Measurements from ENCODE around the gene ST3GAL4. TPM values are rescaled to one million over a fixed set of nuclear protein-coding genes. Genes with fewer than 3 reads are reported as not detected.

ST3GAL4 gene
- total and polyA plus RNA-seq, 8 donors, result 9.9 to 31.0 (median 15.7) TPM; not detected in 1

- TF ChIP-seq EP300 (IDR thresholded peaks at IDR 0.05), result no peak
- no peak for TF ChIP-seq CTCF (IDR thresholded peaks at IDR 0.05)
- no peak for TF ChIP-seq POLR2A (IDR thresholded peaks at IDR 0.05)
- TF ChIP-seq POLR2AphosphoS5 (IDR thresholded peaks at IDR 0.05), result no peak
- no peak for DNase-seq
- Histone ChIP-seq H3K27me3 (no peaks in the 10 kb centered on the region), H3K4me3 (no peak overlapping the region), H3K9me3 (peaks cover 0 to 10% (median 0%) of the 10 kb centered on the region in 4 donors), H3K27ac (no peak overlapping the region), H3K4me1 (peaks cover 0 to 19% (median 9%) of the 10 kb centered on the region in 4 donors), H3K36me3 (no peaks in the 10 kb centered on the region)
- WGBS, 5 donors, result 83 to 100% (median 87%) methylated on average over 4 of the region's 4 CpGs
- intact Hi-C loops (cut with DNase I; ENCODE audit: low total_unique reads), result no loop called here
These were observed 41.5 kb downstream of the ST3GAL4 start for GRCh38 chr11:126396965-126397364.

GRCh38 chr11:126398296-126398695, 42.8 kb downstream of the ST3GAL4 start:
- DNase-seq, result no peak
- intact Hi-C loops (cut with DNase I; ENCODE audit: low total_unique reads), result no loop called here

GRCh38 chr11:126398721-126399120, 43.2 kb downstream of the ST3GAL4 start:
- intact Hi-C loops (cut with DNase I; ENCODE audit: low total_unique reads), result no loop called here
- Histone ChIP-seq H3K27me3 (no peaks in the 10 kb centered on the region), H3K27ac (no peak overlapping the region), H3K9me3 (peaks cover 0 to 10% (median 0%) of the 10 kb centered on the region in 4 donors), H3K4me3 (no peak overlapping the region), H3K4me1 (peaks cover 0 to 11% (median 7%) of the 10 kb centered on the region in 4 donors), H3K36me3 (no peaks in the 10 kb centered on the region)
- whole genome bisulfite sequencing, 5 donors, result 82 to 100% (median 89%) methylated on average over 1 of the region's 1 CpG
- TF ChIP-seq EP300 (IDR thresholded peaks at IDR 0.05), result no peak
- TF ChIP-seq POLR2AphosphoS5 (IDR thresholded peaks at IDR 0.05), result no peak
- no peak for TF ChIP-seq POLR2A (IDR thresholded peaks at IDR 0.05)
- TF ChIP-seq CTCF (IDR thresholded peaks at IDR 0.05), result no peak
- no peak for DNase-seq

More at GRCh38 chr11:126398296-126398695, 42.8 kb downstream of the ST3GAL4 start:
- no peak overlapping the region for H3K4me3 ChIP-seq
- H3K27me3 ChIP-seq, result no peaks in the 10 kb centered on the region
- H3K9me3 ChIP-seq, result peaks cover 0 to 10% (median 0%) of the 10 kb centered on the region in 4 donors
- 95 to 100% (median 97%) methylated on average over 4 of the region's 4 CpGs for WGBS, 5 donors
- peaks cover 0 to 10% (median 7%) of the 10 kb centered on the region in 4 donors for H3K4me1 ChIP-seq
- no peaks in the 10 kb centered on the region for H3K36me3 ChIP-seq
- H3K27ac ChIP-seq, result no peak overlapping the region
- TF ChIP-seq CTCF (IDR thresholded peaks at IDR 0.05) (no peak), EP300 (IDR thresholded peaks at IDR 0.05) (no peak), POLR2A (IDR thresholded peaks at IDR 0.05) (no peak), POLR2AphosphoS5 (IDR thresholded peaks at IDR 0.05) (no peak)

- intact Hi-C loops (cut with DNase I; ENCODE audit: low total_unique reads), result no loop called here
- peaks cover 0 to 10% (median 0%) of the 10 kb centered on the region in 4 donors for H3K9me3 ChIP-seq
- DNase-seq, result no peak
- no peaks in the 10 kb centered on the region for H3K36me3 ChIP-seq
- H3K4me1 ChIP-seq, result peaks cover 0 to 13% (median 8%) of the 10 kb centered on the region in 4 donors
- H3K27me3 ChIP-seq, result no peaks in the 10 kb centered on the region
- no peak overlapping the region for H3K4me3 ChIP-seq
- TF ChIP-seq POLR2A (IDR thresholded peaks at IDR 0.05) (no peak), EP300 (IDR thresholded peaks at IDR 0.05) (no peak), CTCF (IDR thresholded peaks at IDR 0.05) (no peak), POLR2AphosphoS5 (IDR thresholded peaks at IDR 0.05) (no peak)
- H3K27ac ChIP-seq, result no peak overlapping the region
These were observed 44.5 kb downstream of the ST3GAL4 start for GRCh38 chr11:126400019-126400418.
